NT2/D1 (cell line): ENCODE results near the gene OLAH.

ENCODE experiments used
- SUZ12 ChIP-seq: IDR thresholded peaks from 2 replicates; pipeline ENCODE4 v1.6.1; 2011; ENCODE audit not compliant: insufficient read length, insufficient read depth; ENCODE audit errors: extremely low read depth
- YY1 ChIP-seq: IDR thresholded peaks from 2 replicates; pipeline ENCODE4 v1.6.1; 2011; ENCODE audit not compliant: insufficient read length, insufficient read depth
- ZNF274 ChIP-seq: IDR thresholded peaks from 2 replicates; pipeline ENCODE4 v1.6.1; 2011; ENCODE audit warnings: mild to moderate bottlenecking, low read depth, low read length

GRCh38 chr10:15113766-15114165, 70.0 kb downstream of the OLAH start:
- TF ChIP-seq ZNF274 (no peak), YY1 (no peak), SUZ12 (no peak)
